ENCODE results near the gene SOS2.

GRCh38 chr14:50232276-50232642, 881 bp upstream of the SOS2 start:
- TF ChIP-seq CTCF (conservative IDR thresholded peaks at IDR 0.05; ENCODE audit: low read length) (no peak), EZH2phosphoT487 (IDR thresholded peaks at IDR 0.05; ENCODE audit: borderline replicate concordance) (no peak)

Measured in Loucy (cell line).